GM21447 (cell line): ENCODE data around the gene FOXA2.

Experiments used
- ATAC-seq: cut with Tn5 transposase; IDR thresholded peaks from one replicate; pipeline ENCODE4 v1.9.1; 2021; ENCODE audit not compliant: unreplicated experiment

The FOXA2 gene

GRCh38 chr20:22542427-22542826 is 41.9 kb downstream of the FOXA2 start:
- ATAC-seq = no peak

- no peak for ATAC-seq
These were observed 43.5 kb downstream of the FOXA2 start for GRCh38 chr20:22540832-22541231.

GRCh38 chr20:22536956-22537756 is 47.2 kb downstream of the FOXA2 start:
- ATAC-seq = no peak

GRCh38 chr20:22536141-22536828 is 48.1 kb downstream of the FOXA2 start:
- ATAC-seq = no peak

- ATAC-seq = no peak
These were observed 48.9 kb downstream of the FOXA2 start for GRCh38 chr20:22535483-22535882.

DNA sequence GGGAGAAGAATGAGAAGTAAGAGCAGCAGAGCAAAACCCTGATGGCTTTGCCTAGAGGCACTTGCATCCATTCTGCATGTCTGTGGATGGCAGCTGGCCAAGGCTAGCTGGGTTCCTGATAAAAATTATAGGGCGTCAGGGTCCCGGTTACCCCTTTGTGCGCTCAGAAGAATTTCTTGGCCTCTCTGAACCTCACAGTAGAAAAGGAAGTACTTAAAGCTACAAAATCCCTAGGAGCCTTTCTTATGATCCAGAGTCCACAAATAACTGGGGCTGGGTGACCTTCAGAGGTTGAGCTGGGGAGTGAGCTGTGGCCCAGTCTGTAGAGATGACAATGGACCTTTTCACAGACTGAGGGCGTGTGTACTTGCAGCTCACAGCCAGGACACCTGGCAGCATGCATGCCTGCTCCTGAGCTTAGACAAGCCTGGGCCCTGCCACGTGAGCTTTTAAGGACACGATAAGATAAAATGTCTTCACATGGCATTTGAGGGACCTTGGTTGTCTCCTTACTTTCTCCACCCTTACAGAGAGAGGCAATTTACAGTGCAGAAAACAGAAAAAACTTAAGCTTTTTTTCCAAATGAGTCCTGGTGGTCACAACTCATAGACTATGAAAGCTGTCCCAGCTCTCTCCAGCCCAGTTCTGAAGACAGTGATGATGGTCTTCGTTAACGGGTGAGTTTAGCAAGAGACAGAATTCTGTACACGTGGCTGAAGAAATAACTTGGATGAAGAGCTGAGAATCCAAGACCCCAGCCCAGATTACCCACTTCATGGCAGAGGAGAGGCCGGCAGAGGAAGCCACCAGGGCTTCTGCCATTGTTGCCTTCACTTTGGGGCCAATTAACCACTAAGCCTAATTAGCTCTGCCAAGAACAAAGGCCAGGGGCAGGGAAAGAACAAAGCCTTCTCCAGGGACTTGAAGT is 50.3 kb downstream of the FOXA2 start:
- no peak for ATAC-seq

DNA sequence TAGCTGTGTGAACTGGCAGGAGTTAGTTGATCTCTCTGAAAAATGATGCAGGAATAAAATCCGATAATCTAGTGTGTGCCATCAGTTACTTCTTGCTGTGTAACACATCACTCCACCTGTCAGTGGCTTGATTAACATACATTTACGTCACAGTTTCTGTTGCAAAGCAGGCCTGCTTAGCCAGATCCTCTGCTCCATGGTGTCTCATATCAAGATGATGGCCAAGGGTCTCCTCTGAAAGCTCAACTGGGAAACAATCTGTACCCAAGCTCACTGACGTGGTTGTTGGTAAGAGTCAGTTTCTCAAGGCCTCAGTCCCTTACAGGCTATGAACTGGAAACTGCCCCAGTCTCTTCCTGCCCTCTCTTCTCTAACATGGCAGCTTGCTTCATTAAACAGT is 51.8 kb downstream of the FOXA2 start:
- ATAC-seq = no peak

GRCh38 chr20:22531756-22532155 is 52.6 kb downstream of the FOXA2 start:
- no peak for ATAC-seq

- no peak for ATAC-seq
These were observed 53.2 kb downstream of the FOXA2 start for GRCh38 chr20:22531056-22531615.
